Activated effector memory CD4-positive, alpha-beta T cell treated with anti-CD3 and anti-CD28 coated beads, Interleukin-2, amount 50 U/mL, for 16 hours (primary cell): ENCODE measurements around the gene DDX1.
"Not testable (repeated sequence)": the region's sequence is repeated elsewhere in the genome, so short reads cannot be mapped to it uniquely, and the experiment has no call there.

Experiments
- DNase-seq: peaks from one replicate; pipeline ENCODE4 v3.0.0-alpha.2; 2020

Gene DDX1

GRCh38 chr2:15595936-15596335 is 4.3 kb downstream of the DDX1 start:
- DNase-seq, result no peak

GRCh38 chr2:15596350-15596749 is 4.7 kb downstream of the DDX1 start:
- DNase-seq, result no peak

GRCh38 chr2:15596968-15597367 is 5.3 kb downstream of the DDX1 start:
- no peak for DNase-seq

- no peak for DNase-seq
Measured at GRCh38 chr2:15599994-15600393, 8.3 kb downstream of the DDX1 start.

- DNase-seq, result no peak
Measured at GRCh38 chr2:15601681-15602080, 10.0 kb downstream of the DDX1 start.

GRCh38 chr2:15602393-15602792 is 10.7 kb downstream of the DDX1 start:
- DNase-seq, result no peak

- DNase-seq, result no peak
Measured at GRCh38 chr2:15603044-15603765, 11.5 kb downstream of the DDX1 start.

- no peak for DNase-seq
Measured at GRCh38 chr2:15603948-15604347, 12.3 kb downstream of the DDX1 start.

GRCh38 chr2:15605721-15606120 is 14.1 kb downstream of the DDX1 start:
- no peak for DNase-seq

GRCh38 chr2:15606481-15607441 is 15.1 kb downstream of the DDX1 start:
- no peak for DNase-seq

GRCh38 chr2:15607709-15608391 is 16.2 kb downstream of the DDX1 start:
- DNase-seq, result no peak

- DNase-seq, result no peak
Measured at GRCh38 chr2:15608392-15608761, 16.7 kb downstream of the DDX1 start.

GRCh38 chr2:15609341-15610042 is 17.8 kb downstream of the DDX1 start:
- no peak for DNase-seq

- no peak for DNase-seq
Measured at GRCh38 chr2:15610430-15610952, 18.8 kb downstream of the DDX1 start.

GRCh38 chr2:15612101-15612500 is 20.4 kb downstream of the DDX1 start:
- DNase-seq, result not testable (repeated sequence)

- DNase-seq, result no peak
Measured at GRCh38 chr2:15613736-15614429, 22.2 kb downstream of the DDX1 start.

GRCh38 chr2:15614545-15615300 is 23.1 kb downstream of the DDX1 start:
- no peak for DNase-seq

- DNase-seq, result no peak
Measured at GRCh38 chr2:15615301-15615920, 23.7 kb downstream of the DDX1 start.

GRCh38 chr2:15616429-15616828 is 24.8 kb downstream of the DDX1 start:
- DNase-seq, result no peak
